GM12891 (cell line): Measurements from ENCODE around the gene DIP2B.

Experiments used
- PAX5 ChIP-seq: IDR thresholded peaks from 2 replicates; pipeline ENCODE4 v1.6.1; 2011; ENCODE audit warnings: low read length, moderate library complexity, mild to moderate bottlenecking; ENCODE audit not compliant: insufficient read depth, severe bottlenecking
- POLR2A ChIP-seq: IDR thresholded peaks from 2 replicates; pipeline ENCODE4 v1.6.1; 2011; ENCODE audit warnings: low read depth, low read length, control low read depth
- POLR2AphosphoS5 ChIP-seq: IDR thresholded peaks from 2 replicates; pipeline ENCODE4 v1.6.1; 2011; ENCODE audit warnings: low read depth, low read length, control low read depth
- POU2F2 ChIP-seq: IDR thresholded peaks from 2 replicates; pipeline ENCODE4 v1.6.1; 2011; ENCODE audit warnings: low read depth, mild to moderate bottlenecking, control low read depth, low read length, moderate library complexity
- SPI1 ChIP-seq: IDR thresholded peaks from 2 replicates; pipeline ENCODE4 v1.6.1; 2011; ENCODE audit warnings: low read depth, low read length, control low read depth
- TAF1 ChIP-seq: IDR thresholded peaks from 2 replicates; pipeline ENCODE4 v1.6.1; 2011; ENCODE audit warnings: low read depth, low read length, control low read depth

GRCh38 chr12:50615145-50615906 is 110.5 kb downstream of the DIP2B start:
- TF ChIP-seq POLR2AphosphoS5 (no peak), TAF1 (no peak), POU2F2 (no peak), POLR2A (no peak), SPI1 (no peak), PAX5 (no peak)
